SH-SY5Y (cell line): ENCODE data around the gene OXNAD1.

Experiments used
- GATA2 ChIP-seq: IDR thresholded peaks from 2 replicates; pipeline ENCODE4 v1.6.1; 2011; ENCODE audit warnings: mild to moderate bottlenecking, low read depth, low read length
- GATA3 ChIP-seq: IDR thresholded peaks from 2 replicates; pipeline ENCODE4 v1.6.1; 2011; ENCODE audit warnings: low read depth, mild to moderate bottlenecking, low read length, moderate library complexity

DNA sequence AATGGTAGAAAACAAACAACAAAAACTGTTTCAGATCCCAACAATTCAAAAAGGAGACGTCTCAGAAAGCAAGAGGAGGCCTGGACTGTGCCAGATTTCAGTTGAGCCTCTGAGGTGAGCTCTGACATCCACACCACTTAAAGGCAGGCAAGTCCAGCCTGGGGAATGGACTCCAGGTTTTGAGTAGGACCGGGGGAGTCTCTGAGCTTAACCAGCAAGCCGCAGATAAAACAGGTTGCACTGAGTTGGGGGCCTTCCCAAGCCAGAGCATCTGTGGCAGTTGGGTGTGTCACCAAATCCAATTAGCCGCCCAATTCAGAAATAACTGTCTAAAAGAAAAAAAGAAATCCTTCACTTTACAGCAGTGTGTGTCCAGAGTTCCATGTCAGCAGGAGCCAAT is 54.7 kb downstream of the OXNAD1 start:
- TF ChIP-seq GATA3 (no peak), GATA2 (no peak)
